ENCODE results near the gene CPAMD8. TPM values are rescaled to one million over a fixed set of nuclear protein-coding genes. Genes with fewer than 3 reads are reported as not detected.
"Not testable (repeated sequence)": the region's sequence is repeated elsewhere in the genome, so short reads cannot be mapped to it uniquely, and the experiment has no call there.

Gene CPAMD8
- total RNA-seq, 2 experiments from 2014 or later = 0.11 to 0.41 TPM

- no peak for DNase-seq
- H3K9me3 Mint-ChIP-seq (ENCODE audit: low read depth) = no peaks in the 10 kb centered on the region
- ChIA-PET POLR2A (no interaction called here), CTCF (interaction anchor here (0.7 kb wide), 1 partner anchor 81 kb away, joined by 3 read pairs; no protein-coding TSS in a partner anchor)
- peaks cover 10% of the 10 kb centered on the region for H3K27me3 Mint-ChIP-seq
- no peak overlapping the region for H3K4me3 Mint-ChIP-seq
- no peaks in the 10 kb centered on the region for H3K36me3 Mint-ChIP-seq (ENCODE audit: low read depth)
- no peak for ATAC-seq
- H3K4me1 Mint-ChIP-seq = no peaks in the 10 kb centered on the region
- no peak overlapping the region for H3K27ac Mint-ChIP-seq
- intact Hi-C loops (cut with DNase I, micrococcal nuclease) = no loop called here
These were observed 11.4 kb upstream of the CPAMD8 start for GRCh38 chr19:17037966-17038500.

GRCh38 chr19:17037184-17037583 is 10.6 kb upstream of the CPAMD8 start:
- no peaks in the 10 kb centered on the region for H3K9me3 Mint-ChIP-seq (ENCODE audit: low read depth)
- ChIA-PET CTCF (interaction anchor here (0.6 kb wide), 1 partner anchor 322 kb away, joined by 4 read pairs; no protein-coding TSS in a partner anchor), POLR2A (no interaction called here)
- ATAC-seq (no peak), DNase-seq (no peak)
- H3K27ac Mint-ChIP-seq = no peak overlapping the region
- no peak overlapping the region for H3K4me3 Mint-ChIP-seq
- no peaks in the 10 kb centered on the region for H3K4me1 Mint-ChIP-seq
- no peaks in the 10 kb centered on the region for H3K36me3 Mint-ChIP-seq (ENCODE audit: low read depth)
- H3K27me3 Mint-ChIP-seq = peaks cover 14% of the 10 kb centered on the region
- intact Hi-C loops (cut with DNase I, micrococcal nuclease) = no loop called here

GRCh38 chr19:17036640-17037039 is 10.0 kb upstream of the CPAMD8 start:
- ChIA-PET POLR2A (no interaction called here), CTCF (no interaction called here)
- H3K27ac Mint-ChIP-seq = no peak overlapping the region
- no peaks in the 10 kb centered on the region for H3K36me3 Mint-ChIP-seq (ENCODE audit: low read depth)
- no peak overlapping the region for H3K4me3 Mint-ChIP-seq
- no peaks in the 10 kb centered on the region for H3K9me3 Mint-ChIP-seq (ENCODE audit: low read depth)
- intact Hi-C loops (cut with DNase I, micrococcal nuclease) = no loop called here
- H3K4me1 Mint-ChIP-seq = no peaks in the 10 kb centered on the region
- peaks cover 12% of the 10 kb centered on the region for H3K27me3 Mint-ChIP-seq
- DNase-seq = no peak
- ATAC-seq = no peak

GRCh38 chr19:17035842-17036424 is 9.3 kb upstream of the CPAMD8 start:
- ChIA-PET POLR2A (no interaction called here), CTCF (interaction anchor here (1.0 kb wide), 1 partner anchor 321 kb away, joined by 3 read pairs; no protein-coding TSS in a partner anchor)
- intact Hi-C loops (cut with DNase I, micrococcal nuclease) = no loop called here

GRCh38 chr19:17031741-17032140 is 5.1 kb upstream of the CPAMD8 start:
- ChIA-PET POLR2A (no interaction called here), CTCF (no interaction called here)
- Mint-ChIP-seq H3K27ac (no peak overlapping the region), H3K4me1 (no peaks in the 10 kb centered on the region), H3K9me3 (ENCODE audit: low read depth) (no peaks in the 10 kb centered on the region), H3K36me3 (ENCODE audit: low read depth) (peaks cover 2% of the 10 kb centered on the region), H3K4me3 (no peak overlapping the region), H3K27me3 (peaks cover 25% of the 10 kb centered on the region)
- intact Hi-C loops (cut with DNase I, micrococcal nuclease) = no loop called here
- DNase-seq (no peak), ATAC-seq (no peak)

More at GRCh38 chr19:17035842-17036424, 9.3 kb upstream of the CPAMD8 start:
- peaks cover 12% of the 10 kb centered on the region for H3K27me3 Mint-ChIP-seq
- H3K36me3 Mint-ChIP-seq (ENCODE audit: low read depth) = no peaks in the 10 kb centered on the region
- no peaks in the 10 kb centered on the region for H3K4me1 Mint-ChIP-seq
- H3K4me3 Mint-ChIP-seq = no peak overlapping the region
- DNase-seq (no peak), ATAC-seq (no peak)
- H3K27ac Mint-ChIP-seq = no peak overlapping the region
- H3K9me3 Mint-ChIP-seq (ENCODE audit: low read depth) = no peaks in the 10 kb centered on the region

- no peak overlapping the region for H3K27ac Mint-ChIP-seq
- peaks cover 6% of the 10 kb centered on the region for H3K36me3 Mint-ChIP-seq (ENCODE audit: low read depth)
- peaks cover 44% of the 10 kb centered on the region for H3K27me3 Mint-ChIP-seq
- H3K9me3 Mint-ChIP-seq (ENCODE audit: low read depth) = peaks cover 9% of the 10 kb centered on the region
- ATAC-seq = no peak
- intact Hi-C loops (cut with DNase I, micrococcal nuclease) = no loop called here
- peaks cover 3% of the 10 kb centered on the region for H3K4me1 Mint-ChIP-seq
- POLR2A ChIA-PET = no interaction called here
- no peak for DNase-seq
- CTCF ChIA-PET = no interaction called here
- H3K4me3 Mint-ChIP-seq = no peak overlapping the region
These were observed 945 bp upstream of the CPAMD8 start for GRCh38 chr19:17027535-17027975.

- CTCF ChIA-PET = no interaction called here
- H3K9me3 Mint-ChIP-seq (ENCODE audit: low read depth) = peaks cover 9% of the 10 kb centered on the region
- peaks cover 3% of the 10 kb centered on the region for H3K4me1 Mint-ChIP-seq
- intact Hi-C loops (cut with DNase I, micrococcal nuclease) = no loop called here
- H3K27ac Mint-ChIP-seq = no peak overlapping the region
- H3K27me3 Mint-ChIP-seq = peaks cover 42% of the 10 kb centered on the region
- no peak for ATAC-seq
- POLR2A ChIA-PET = no interaction called here
- DNase-seq = no peak
- H3K36me3 Mint-ChIP-seq (ENCODE audit: low read depth) = peaks cover 6% of the 10 kb centered on the region
- no peak overlapping the region for H3K4me3 Mint-ChIP-seq
These were observed 485 bp downstream of the CPAMD8 start for GRCh38 chr19:17025991-17026658.

- POLR2A ChIA-PET = no interaction called here
- H3K9me3 Mint-ChIP-seq (ENCODE audit: low read depth) = peaks cover 12% of the 10 kb centered on the region
- peaks cover 3% of the 10 kb centered on the region for H3K4me1 Mint-ChIP-seq
- no peak for ATAC-seq
- intact Hi-C loops (cut with DNase I, micrococcal nuclease) = no loop called here
- peaks cover 42% of the 10 kb centered on the region for H3K27me3 Mint-ChIP-seq
- CTCF ChIA-PET = no interaction called here
- no peak for DNase-seq
- H3K27ac Mint-ChIP-seq = no peak overlapping the region
- H3K4me3 Mint-ChIP-seq = no peak overlapping the region
- H3K36me3 Mint-ChIP-seq (ENCODE audit: low read depth) = peaks cover 6% of the 10 kb centered on the region
These were observed 1.2 kb downstream of the CPAMD8 start for GRCh38 chr19:17025361-17025760.

GRCh38 chr19:17024941-17025340 is 1.7 kb downstream of the CPAMD8 start:
- not testable (repeated sequence) for H3K4me3 Mint-ChIP-seq

GRCh38 chr19:17023805-17024204 is 2.8 kb downstream of the CPAMD8 start:
- peaks cover 6% of the 10 kb centered on the region for H3K36me3 Mint-ChIP-seq (ENCODE audit: low read depth)
- H3K27me3 Mint-ChIP-seq = peaks cover 36% of the 10 kb centered on the region
- ATAC-seq (no peak), DNase-seq (no peak)
- no peak overlapping the region for H3K27ac Mint-ChIP-seq
- intact Hi-C loops (cut with DNase I, micrococcal nuclease) = no loop called here
- POLR2A ChIA-PET = no interaction called here
- peaks cover 12% of the 10 kb centered on the region for H3K9me3 Mint-ChIP-seq (ENCODE audit: low read depth)
- peaks cover 3% of the 10 kb centered on the region for H3K4me1 Mint-ChIP-seq
- CTCF ChIA-PET = no interaction called here
- H3K4me3 Mint-ChIP-seq = no peak overlapping the region

More at GRCh38 chr19:17024941-17025340, 1.7 kb downstream of the CPAMD8 start:
- H3K27me3 Mint-ChIP-seq = peaks cover 42% of the 10 kb centered on the region
- CTCF ChIA-PET; POLR2A ChIA-PET; H3K4me1 Mint-ChIP-seq; DNase-seq; intact Hi-C loops (cut with DNase I, micrococcal nuclease); ATAC-seq; H3K36me3 Mint-ChIP-seq (ENCODE audit: low read depth); H3K27ac Mint-ChIP-seq: not testable (repeated sequence)
- peaks cover 12% of the 10 kb centered on the region for H3K9me3 Mint-ChIP-seq (ENCODE audit: low read depth)

GRCh38 chr19:17022738-17023137 is 3.9 kb downstream of the CPAMD8 start:
- Mint-ChIP-seq H3K27me3 (peaks cover 27% of the 10 kb centered on the region), H3K27ac (no peak overlapping the region), H3K4me1 (peaks cover 3% of the 10 kb centered on the region), H3K36me3 (ENCODE audit: low read depth) (peaks cover 5% of the 10 kb centered on the region), H3K9me3 (ENCODE audit: low read depth) (peaks cover 12% of the 10 kb centered on the region), H3K4me3 (no peak overlapping the region)
- ChIA-PET POLR2A (no interaction called here), CTCF (interaction anchor here (0.7 kb wide), 1 partner anchor 124 kb away, joined by 3 read pairs; no protein-coding TSS in a partner anchor)
- ATAC-seq = no peak
- intact Hi-C loops (cut with DNase I, micrococcal nuclease) = no loop called here
- DNase-seq = no peak
